Cardiac muscle cell (in vitro differentiated cells and primary cell): Measurements from ENCODE around the gene TBC1D9B. TPM values are rescaled to one million over a fixed set of nuclear protein-coding genes. Genes with fewer than 3 reads are reported as not detected.
A peak's percentile ranks its signal among the peaks of the same experiment; 100 is the strongest.

Experiments
- DNase-seq, 2 donors: peaks; one replicate each; pipeline versions ENCODE4 v3.0.0 to v3.0.0-alpha.2; 2010 to 2017; ENCODE audit warnings: low read depth in 1 of 2, low spot score in 1 of 2
- H3K27ac ChIP-seq: fragments of 200-600 bp; sonication (generic); 2 replicates; pipeline ENCODE4 v1.5.1; 2016
- H3K27me3 ChIP-seq: fragments of 200-600 bp; sonication (generic); 2 replicates; pipeline ENCODE4 v1.6.0; 2016; ENCODE audit warnings: control low read depth
- H3K36me3 ChIP-seq: fragments of 200-600 bp; sonication (generic); 2 replicates; pipeline ENCODE4 v1.5.1; 2016; ENCODE audit warnings: control low read depth
- H3K4me1 ChIP-seq: fragments of 200-600 bp; sonication (generic); 2 replicates; pipeline ENCODE4 v1.8.1; 2017; ENCODE audit warnings: low read depth, mild to moderate bottlenecking, mixed run types
- H3K4me3 ChIP-seq: fragments of 200-600 bp; sonication (generic); 2 replicates; pipeline ENCODE4 v1.5.1; 2016; ENCODE audit warnings: mild to moderate bottlenecking
- H3K9me3 ChIP-seq: fragments of 200-600 bp; sonication (generic); 2 replicates; pipeline ENCODE4 v1.5.1; 2017; ENCODE audit warnings: low read depth, mild to moderate bottlenecking, control low read depth
- CTCF ChIP-seq: IDR thresholded peaks from 2 replicates; pipeline ENCODE4 v1.5.1; 2012; ENCODE audit warnings: low read depth, mild to moderate bottlenecking, low read length
- polyA plus RNA-seq: library from polyadenylated mRNA; unstranded; fragments of >200 nt; fragmentation: Nextera tagmentation; extraction: Ambion mirVana; gene quantifications from 2 replicates; pipeline ENCODE4 v1.2.1, GENCODE V29; 2016
- total RNA-seq: library from RNA; depleted of rRNA; stranded (reverse); fragments of >200 nt; gene quantifications from 2 replicates; pipeline ENCODE4 v1.2.3, GENCODE V29; 2016

The TBC1D9B gene
- total and polyA plus RNA-seq, 2 experiments from 2014 or later, result 63.6 to 113 TPM

- no peak for TF ChIP-seq CTCF
- Histone ChIP-seq H3K4me1 (peaks cover 23% of the 10 kb centered on the region), H3K4me3 (no peak overlapping the region), H3K27me3 (no peaks in the 10 kb centered on the region), H3K27ac (no peak overlapping the region), H3K9me3 (no peaks in the 10 kb centered on the region), H3K36me3 (peaks cover 29% of the 10 kb centered on the region)
- DNase-seq, result no peak
Measured at GRCh38 chr5:179822444-179822990, 85.2 kb downstream of the TBC1D9B start.

- Histone ChIP-seq H3K4me3 (peak overlapping the region; percentile 73), H3K36me3 (peaks cover 27% of the 10 kb centered on the region), H3K27me3 (no peaks in the 10 kb centered on the region), H3K27ac (no peak overlapping the region), H3K4me1 (peaks cover 23% of the 10 kb centered on the region), H3K9me3 (no peaks in the 10 kb centered on the region)
- DNase-seq, result no peak
- TF ChIP-seq CTCF, result no peak
Measured at GRCh38 chr5:179822059-179822432, 85.7 kb downstream of the TBC1D9B start.

GRCh38 chr5:179821298-179822058, 86.2 kb downstream of the TBC1D9B start:
- no peaks in the 10 kb centered on the region for H3K9me3 ChIP-seq
- H3K4me1 ChIP-seq, result peaks cover 23% of the 10 kb centered on the region
- peak; percentile 92 to 97 for DNase-seq
- H3K36me3 ChIP-seq, result peaks cover 24% of the 10 kb centered on the region
- peak overlapping the region; percentile 73 for H3K4me3 ChIP-seq
- peak overlapping the region; percentile 94 for H3K27ac ChIP-seq
- no peak for TF ChIP-seq CTCF
- no peaks in the 10 kb centered on the region for H3K27me3 ChIP-seq

GRCh38 chr5:179820483-179821297, 87.0 kb downstream of the TBC1D9B start, which contains the start of gene SQSTM1:
SQSTM1 (plus strand) TSS chr5:179820905; CDS start chr5:179820937, 32 bp downstream.
- no peaks in the 10 kb centered on the region for H3K27me3 ChIP-seq
- peaks cover 23% of the 10 kb centered on the region for H3K4me1 ChIP-seq
- H3K27ac ChIP-seq, result peak within 1 kb of the TSS; percentile 94
- peak; percentile 87 to 93 for DNase-seq
- peaks cover 22% of the 10 kb centered on the region for H3K36me3 ChIP-seq
- H3K9me3 ChIP-seq, result no peaks in the 10 kb centered on the region
- peak within 1 kb of the TSS; percentile 73 for H3K4me3 ChIP-seq
- no peak for TF ChIP-seq CTCF

GRCh38 chr5:179820127-179820482, 87.6 kb downstream of the TBC1D9B start:
- Histone ChIP-seq H3K36me3 (peaks cover 16% of the 10 kb centered on the region), H3K27me3 (no peaks in the 10 kb centered on the region), H3K4me3 (no peak overlapping the region), H3K4me1 (peaks cover 23% of the 10 kb centered on the region), H3K27ac (peak overlapping the region; percentile 94), H3K9me3 (no peaks in the 10 kb centered on the region)
- TF ChIP-seq CTCF, result no peak
- DNase-seq, result no peak
